ENCODE data around the gene MGRN1. TPM values are rescaled to one million over a fixed set of nuclear protein-coding genes. Genes with fewer than 3 reads are reported as not detected.

Gene MGRN1
- total and polyA plus RNA-seq, 2 donors (not counting 3 experiments of a cell fraction or from before 2014, with no cell fraction given): 15.6 to 73.0 TPM

- H3K4me1 ChIP-seq (ENCODE audit: control insufficient read depth, extremely low read depth, insufficient read depth, low read length): no peaks in the 10 kb centered on the region
- no TSS peak for BruUV-seq (replicated peaks)
- H3K9me1 ChIP-seq (replicated peaks; ENCODE audit: control insufficient read depth, extremely low read depth, insufficient read depth, low read length): no peaks in the 10 kb centered on the region
- no peak overlapping the region for H3K4me3 ChIP-seq (replicated peaks in 1 of 3; ENCODE audit: insufficient read depth in 1 of 3, low read depth in 1 of 3, low read length in 3 of 3)
- H3K9ac ChIP-seq (replicated peaks; ENCODE audit: extremely low read depth, insufficient read depth, low read length): no peak overlapping the region
- ChIA-PET POLR2A (no interaction called here), CTCF (no interaction called here)
- H3K4me2 ChIP-seq (ENCODE audit: insufficient read depth, low read length): no peak overlapping the region
- H3K27ac ChIP-seq (ENCODE audit: insufficient read depth, low read depth, low read length): no peak overlapping the region
- intact Hi-C loops (cut with micrococcal nuclease): no loop called here
- no peaks in the 10 kb centered on the region for H3K27me3 ChIP-seq (ENCODE audit: control insufficient read depth in 2 of 2, insufficient read depth in 2 of 2, low read length in 2 of 2)
- DNase-seq (ENCODE audit: low read depth, low spot score) (no peak), FAIRE-seq (no peak)
- peaks cover 7% of the 10 kb centered on the region for H3K79me2 ChIP-seq (ENCODE audit: control insufficient read depth, insufficient read depth, low read length)
- H4K20me1 ChIP-seq (replicated peaks; ENCODE audit: control insufficient read depth, extremely low read depth, insufficient read depth, low read length): no peaks in the 10 kb centered on the region
- H3K36me3 ChIP-seq (ENCODE audit: control insufficient read depth in 2 of 2, extremely low read depth in 1 of 2, insufficient read depth in 2 of 2, low read length in 2 of 2): peaks cover 6 to 27% of the 10 kb centered on the region in 2 experiments
- no peak overlapping the region for H2AFZ ChIP-seq (ENCODE audit: low read depth, low read length)
- H3K9me3 ChIP-seq (replicated peaks; ENCODE audit: control insufficient read depth, insufficient read depth, low read length): no peaks in the 10 kb centered on the region
- dilution Hi-C loops (cut with MboI; ENCODE audit: extremely low pct_ligation_motif_present, low sequenced_read_pairs): no loop called here
- TF ChIP-seq MAX (IDR thresholded peaks at IDR 0.05; ENCODE audit: insufficient read depth, insufficient read length) (no peak), GATA2 (IDR thresholded peaks at IDR 0.05; ENCODE audit: insufficient read depth, insufficient read length, low read depth, low read length) (no peak), MYC (IDR thresholded peaks at IDR 0.05; ENCODE audit: low read depth, low read length) (no peak), FOS (IDR thresholded peaks at IDR 0.05; ENCODE audit: borderline replicate concordance, insufficient read depth, low read length) (no peak), JUN (IDR thresholded peaks at IDR 0.05; ENCODE audit: borderline replicate concordance, insufficient read depth, insufficient read length, low read depth) (no peak), EZH2 (IDR thresholded peaks at IDR 0.05; ENCODE audit: borderline replicate concordance, low read depth, low read length, severe bottlenecking) (no peak), POLR2AphosphoS5 (IDR thresholded peaks at IDR 0.05; ENCODE audit: insufficient read depth, low read depth, low read length) (no peak), CTCF (IDR thresholded peaks at IDR 0.05; ENCODE audit: extremely low read depth in 1 of 2, insufficient read depth in 1 of 2, low read depth in 1 of 2, low read length in 2 of 2) (no peak), POLR2A (IDR thresholded peaks at IDR 0.05; ENCODE audit: low read depth, low read length) (no peak)
These were observed 104.0 kb downstream of the MGRN1 start for GRCh38 chr16:4728676-4729075.

All from endothelial cell of umbilical vein (primary cell).